Mucosa of rectum (tissue), 2 donors: ENCODE results near the gene GBX1.

Source experiments
- H3K27ac ChIP-seq, 2 donors: one replicate each; pipeline ENCODE4 v1.7.0; 2013; ENCODE audit warnings: inconsistent platforms in 2 of 2, low read depth in 2 of 2, low read length in 2 of 2
- H3K27me3 ChIP-seq, 2 donors: one replicate each; pipeline ENCODE4 v1.7.0; 2013; ENCODE audit warnings: low read length in 2 of 2; ENCODE audit not compliant: control insufficient read depth in 2 of 2, insufficient read depth in 2 of 2
- H3K36me3 ChIP-seq, 2 donors: one replicate each; pipeline ENCODE4 v1.7.0; 2013; ENCODE audit warnings: low read length in 2 of 2; ENCODE audit not compliant: control insufficient read depth in 2 of 2, insufficient read depth in 2 of 2
- H3K4me1 ChIP-seq, 2 donors: one replicate each; pipeline ENCODE4 v1.7.0; 2013; ENCODE audit warnings: low read length in 2 of 2, mild to moderate bottlenecking in 1 of 2; ENCODE audit not compliant: control insufficient read depth in 2 of 2, insufficient read depth in 2 of 2
- H3K4me3 ChIP-seq, 2 donors: one replicate each; pipeline ENCODE4 v1.7.0; 2013; ENCODE audit warnings: low read length in 2 of 2
- H3K9ac ChIP-seq, 2 donors: one replicate each; pipeline ENCODE4 v1.7.0; 2013; ENCODE audit warnings: low read length in 2 of 2, low read depth in 1 of 2, mild to moderate bottlenecking in 1 of 2
- H3K9me3 ChIP-seq, 2 donors: one replicate each; pipeline ENCODE4 v1.7.0; 2013; ENCODE audit warnings: low read length in 2 of 2; ENCODE audit not compliant: control insufficient read depth in 2 of 2
- donor health status: healthy.
- donor health status: Normal muscosa, but diverticular disease.

GBX1 gene

DNA sequence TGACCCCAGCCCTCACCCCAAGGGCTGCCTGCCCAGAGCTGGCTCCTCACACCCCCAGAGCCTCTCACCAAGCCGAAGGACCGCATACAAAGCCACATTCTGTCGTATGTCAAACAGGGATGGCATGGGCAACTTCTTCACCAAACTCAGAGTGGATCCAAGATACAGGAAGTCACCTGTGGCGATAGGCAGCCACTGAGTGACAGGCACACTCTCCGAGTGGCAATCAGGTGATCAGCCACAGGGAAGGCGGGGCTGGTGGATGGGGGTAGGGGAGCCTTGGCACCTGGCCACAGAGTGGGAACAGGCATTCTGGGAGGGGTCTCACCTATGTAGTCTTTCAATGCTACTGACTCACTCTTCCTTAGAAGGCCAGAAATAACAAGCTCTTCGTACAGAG lies 26.7 kb upstream of the GBX1 start:
- no peaks in the 10 kb centered on the region for H3K36me3 ChIP-seq
- no peaks in the 10 kb centered on the region for H3K9me3 ChIP-seq
- H3K4me1 ChIP-seq, result no peaks in the 10 kb centered on the region
- no peak overlapping the region for H3K9ac ChIP-seq
- H3K4me3 ChIP-seq, result no peak overlapping the region
- no peak overlapping the region for H3K27ac ChIP-seq
- peaks cover 6 to 21% of the 10 kb centered on the region in 2 donors for H3K27me3 ChIP-seq

DNA sequence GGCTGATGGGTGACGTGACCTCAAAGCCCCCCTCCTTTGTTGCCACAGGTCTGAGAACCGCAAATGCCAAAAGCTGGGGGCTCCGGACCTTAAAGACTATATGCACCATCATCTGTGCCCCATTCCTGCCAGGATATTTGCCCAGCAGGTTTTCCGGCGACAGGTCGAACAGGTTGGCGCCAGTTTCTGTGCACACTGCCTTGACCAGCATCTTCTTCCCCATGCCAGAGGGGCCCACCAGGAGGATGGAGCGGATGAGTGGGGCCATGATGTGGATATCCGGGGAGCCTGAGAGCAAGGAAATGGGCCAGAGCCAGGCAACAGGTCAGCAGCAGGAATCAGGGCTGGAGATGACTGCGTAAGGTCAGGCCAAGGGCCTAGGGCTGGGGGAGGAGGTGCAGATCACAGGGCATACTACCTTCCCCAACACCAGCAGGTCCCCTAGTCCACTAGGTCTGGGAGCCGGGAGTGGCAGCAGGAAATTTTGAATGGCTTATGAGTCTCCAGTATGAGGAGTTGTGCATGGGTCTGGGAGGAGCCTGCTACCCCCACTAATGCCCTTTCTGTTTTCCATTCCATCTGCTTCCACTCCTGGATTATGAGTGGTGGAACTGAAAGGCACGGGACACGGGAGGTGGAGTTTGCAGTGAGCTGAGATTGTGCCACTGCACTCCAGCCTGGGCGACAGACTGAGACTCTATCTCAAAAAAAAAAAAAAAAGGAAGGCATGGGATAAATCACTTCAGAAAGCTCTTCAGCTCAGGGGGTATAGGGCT lies 25.9 kb upstream of the GBX1 start:
- Histone ChIP-seq H3K4me1 (no peaks in the 10 kb centered on the region), H3K27ac (no peak overlapping the region), H3K9me3 (no peaks in the 10 kb centered on the region), H3K4me3 (no peak overlapping the region), H3K9ac (no peak overlapping the region), H3K27me3 (peaks cover 6 to 21% of the 10 kb centered on the region in 2 donors), H3K36me3 (no peaks in the 10 kb centered on the region)

DNA sequence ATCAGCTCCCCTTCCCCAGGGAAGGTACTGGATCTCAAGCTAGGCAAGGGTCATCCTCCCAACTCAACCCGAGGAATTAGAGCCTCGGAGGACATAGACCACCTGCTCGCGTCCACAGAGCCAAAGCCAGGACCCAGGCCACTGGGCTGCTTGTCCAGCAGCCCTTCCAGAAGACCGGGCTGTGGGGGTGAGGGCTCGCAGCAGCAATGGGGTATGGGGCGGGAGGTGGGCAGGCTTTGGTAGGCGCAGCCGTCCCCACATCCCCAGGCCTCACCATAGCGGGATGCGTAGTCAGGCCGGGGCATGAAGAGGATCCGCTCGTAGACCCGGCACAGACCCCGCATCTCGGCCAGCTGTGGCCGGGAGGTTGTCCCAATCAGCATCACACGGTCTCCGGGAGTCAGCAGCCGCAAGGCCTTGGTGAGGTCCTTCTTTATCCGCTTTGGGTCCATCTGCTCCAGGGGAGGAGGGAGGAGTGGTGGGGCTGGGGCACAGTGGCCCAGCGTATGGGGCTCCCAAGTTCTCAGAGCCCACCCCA lies 24.6 kb upstream of the GBX1 start:
- H3K27ac ChIP-seq, result no peak overlapping the region

DNA sequence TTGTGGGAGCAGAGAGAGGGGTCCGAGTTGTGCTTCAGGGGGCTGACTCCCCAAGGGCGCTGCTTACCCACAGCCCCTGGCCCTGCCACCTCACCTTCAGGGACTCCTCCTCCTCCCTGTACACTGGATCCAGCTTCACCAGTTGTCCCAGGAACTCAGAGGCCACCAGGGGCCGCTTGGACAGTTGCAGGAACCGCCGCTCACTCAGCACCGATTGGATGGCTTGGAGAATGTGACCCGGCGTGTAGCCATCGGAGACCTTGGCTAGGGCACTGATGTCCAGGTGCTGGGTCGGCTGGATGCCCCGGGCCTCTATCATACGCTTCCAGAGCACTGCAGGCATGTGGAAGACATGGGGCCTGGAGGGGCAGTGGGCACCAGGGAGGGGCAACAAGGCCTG lies 24.1 kb upstream of the GBX1 start:
- Histone ChIP-seq H3K4me1 (no peaks in the 10 kb centered on the region), H3K27ac (no peak overlapping the region), H3K4me3 (no peak overlapping the region), H3K9me3 (no peaks in the 10 kb centered on the region), H3K27me3 (peaks cover 6 to 18% of the 10 kb centered on the region in 2 donors), H3K9ac (no peak overlapping the region), H3K36me3 (no peaks in the 10 kb centered on the region)

More for the DNA sequence above, 24.6 kb upstream of the GBX1 start:
- Histone ChIP-seq H3K27me3 (peaks cover 6 to 18% of the 10 kb centered on the region in 2 donors), H3K4me1 (no peaks in the 10 kb centered on the region), H3K9me3 (no peaks in the 10 kb centered on the region), H3K36me3 (no peaks in the 10 kb centered on the region), H3K9ac (no peak overlapping the region), H3K4me3 (no peak overlapping the region)

DNA sequence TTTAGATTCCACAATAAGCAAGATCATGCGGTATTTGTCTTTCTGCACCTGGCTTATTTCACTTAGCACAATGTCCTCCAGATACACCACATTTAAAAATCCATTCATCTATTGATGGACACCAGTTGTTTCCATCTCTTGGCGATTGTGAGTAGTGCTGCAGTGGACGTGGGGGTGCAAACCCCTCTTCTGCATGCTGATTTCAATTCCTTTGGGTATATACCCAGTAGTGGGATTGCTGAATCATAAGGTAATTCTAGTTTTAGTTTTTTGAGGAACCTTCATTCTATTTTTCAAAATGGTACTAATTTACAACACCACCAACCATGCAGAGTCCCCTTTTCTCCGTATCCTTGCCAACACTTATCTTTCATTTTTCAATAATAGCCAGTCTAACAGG lies 21.5 kb upstream of the GBX1 start:
- Histone ChIP-seq H3K4me3 (no peak overlapping the region), H3K9ac (no peak overlapping the region), H3K9me3 (no peaks in the 10 kb centered on the region), H3K4me1 (no peaks in the 10 kb centered on the region), H3K27ac (no peak overlapping the region), H3K36me3 (no peaks in the 10 kb centered on the region), H3K27me3 (peaks cover 0 to 3% of the 10 kb centered on the region in 2 donors)

DNA sequence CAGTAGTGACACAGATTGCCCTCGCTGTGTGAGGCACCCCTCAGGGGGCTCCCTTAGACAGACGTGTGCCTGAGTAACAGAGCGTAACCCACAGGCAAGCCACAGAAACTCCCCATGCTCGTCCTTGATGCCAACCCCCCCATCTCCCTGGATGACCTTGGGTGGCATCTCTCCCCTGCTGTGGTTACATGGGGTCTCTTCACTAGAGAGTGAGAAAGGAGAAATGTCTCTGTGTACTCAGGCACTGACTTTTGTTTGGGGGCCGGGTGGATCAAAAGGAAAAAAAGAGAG lies 20.7 kb upstream of the GBX1 start:
- Histone ChIP-seq H3K4me1 (no peaks in the 10 kb centered on the region), H3K4me3 (no peak overlapping the region), H3K9me3 (no peaks in the 10 kb centered on the region), H3K9ac (no peak overlapping the region), H3K27me3 (peaks cover 0 to 3% of the 10 kb centered on the region in 2 donors), H3K36me3 (no peaks in the 10 kb centered on the region), H3K27ac (no peak overlapping the region)

DNA sequence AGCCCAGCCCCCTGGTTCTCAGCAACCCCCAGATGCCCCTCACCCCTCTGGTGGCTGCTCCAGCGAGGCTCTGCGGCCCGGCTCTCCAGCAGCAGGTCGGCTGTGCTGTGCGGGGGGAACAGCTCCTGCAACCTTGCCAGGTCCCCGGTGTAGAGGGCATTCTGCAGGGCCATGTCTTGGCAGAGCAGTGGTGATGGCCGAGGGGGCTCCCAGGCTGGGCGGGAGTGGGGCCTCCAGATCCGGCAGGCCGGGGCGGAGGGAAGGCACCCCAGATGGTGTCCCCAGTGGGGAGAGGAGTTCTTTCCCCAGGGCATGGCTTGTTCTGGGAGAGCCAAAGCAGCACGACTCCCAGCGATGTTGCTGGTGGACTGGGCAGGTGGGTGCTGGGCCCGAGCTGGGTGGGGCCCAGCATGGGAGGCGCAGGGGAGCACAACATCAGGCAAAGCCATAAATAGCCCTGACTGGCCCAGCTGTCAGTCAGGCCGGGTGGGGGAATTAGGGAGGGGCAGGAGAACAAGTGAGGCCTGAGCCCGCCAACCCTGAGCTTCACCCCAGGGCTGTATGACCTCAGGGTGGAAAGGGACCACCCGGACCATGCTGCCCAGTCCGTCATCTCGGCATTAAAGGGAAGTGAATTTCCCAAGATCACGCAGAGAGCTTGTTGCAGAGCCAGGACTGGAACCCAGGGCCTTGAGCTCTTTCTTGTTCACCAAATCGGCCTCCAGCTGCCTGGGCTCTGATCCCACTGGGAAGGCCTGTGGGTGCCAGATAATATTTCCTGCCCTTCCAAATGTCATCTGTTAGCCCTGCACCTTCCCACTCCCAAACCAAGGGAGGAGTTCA lies 20.1 kb upstream of the GBX1 start:
- Histone ChIP-seq H3K4me3 (no peak overlapping the region), H3K9ac (no peak overlapping the region), H3K4me1 (no peaks in the 10 kb centered on the region), H3K27me3 (peaks cover 0 to 3% of the 10 kb centered on the region in 2 donors), H3K36me3 (no peaks in the 10 kb centered on the region), H3K9me3 (no peaks in the 10 kb centered on the region), H3K27ac (no peak overlapping the region)

DNA sequence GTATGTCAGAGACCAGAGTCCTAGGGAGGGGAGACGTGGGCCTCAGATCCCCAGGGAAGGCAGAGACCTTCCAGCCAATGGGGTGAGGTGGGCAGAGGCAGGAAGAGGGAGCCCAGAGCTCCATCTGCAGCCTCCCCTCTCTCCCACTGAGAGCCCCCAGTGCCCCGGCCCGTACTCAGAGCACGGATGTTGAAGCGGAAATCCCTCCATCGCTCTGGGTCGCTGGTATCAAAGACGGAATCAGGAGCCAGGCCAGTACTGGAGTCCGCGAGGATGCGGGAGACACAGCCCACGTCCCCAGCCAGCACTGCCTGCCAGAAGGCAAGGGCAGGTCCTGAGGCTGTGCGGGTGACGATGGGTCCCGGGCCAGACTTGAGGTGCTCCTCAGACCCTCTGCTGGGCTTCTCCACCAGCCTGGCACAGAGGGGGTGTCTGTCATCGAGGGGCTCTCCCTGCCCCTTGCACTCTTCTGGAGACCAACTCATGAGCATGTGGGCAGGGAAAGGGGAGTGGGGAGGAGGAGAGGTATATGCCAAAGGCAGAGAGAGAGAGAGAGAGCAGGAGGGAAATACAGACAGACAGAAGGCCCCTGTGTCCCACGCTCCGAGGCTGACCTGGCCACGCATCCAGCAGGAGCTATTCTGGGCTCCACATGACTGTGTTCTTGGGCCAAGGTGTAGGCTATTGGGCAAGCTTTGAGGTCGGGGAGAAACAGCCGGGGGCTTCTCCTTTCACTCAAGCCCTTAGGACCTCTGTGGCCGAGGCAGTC lies 19.3 kb upstream of the GBX1 start, which contains the start of gene ASB10:
ASB10 (minus strand) TSS at position 611 of the 769 bp plus-strand sequence; CDS start at position 491, 120 bp downstream.
- Histone ChIP-seq H3K27ac (no peak within 1 kb of the TSS), H3K4me1 (no peaks in the 10 kb centered on the region), H3K27me3 (peaks cover 0 to 7% of the 10 kb centered on the region in 2 donors), H3K9me3 (no peaks in the 10 kb centered on the region), H3K9ac (no peak within 1 kb of the TSS), H3K4me3 (no peak within 1 kb of the TSS), H3K36me3 (no peaks in the 10 kb centered on the region)

DNA sequence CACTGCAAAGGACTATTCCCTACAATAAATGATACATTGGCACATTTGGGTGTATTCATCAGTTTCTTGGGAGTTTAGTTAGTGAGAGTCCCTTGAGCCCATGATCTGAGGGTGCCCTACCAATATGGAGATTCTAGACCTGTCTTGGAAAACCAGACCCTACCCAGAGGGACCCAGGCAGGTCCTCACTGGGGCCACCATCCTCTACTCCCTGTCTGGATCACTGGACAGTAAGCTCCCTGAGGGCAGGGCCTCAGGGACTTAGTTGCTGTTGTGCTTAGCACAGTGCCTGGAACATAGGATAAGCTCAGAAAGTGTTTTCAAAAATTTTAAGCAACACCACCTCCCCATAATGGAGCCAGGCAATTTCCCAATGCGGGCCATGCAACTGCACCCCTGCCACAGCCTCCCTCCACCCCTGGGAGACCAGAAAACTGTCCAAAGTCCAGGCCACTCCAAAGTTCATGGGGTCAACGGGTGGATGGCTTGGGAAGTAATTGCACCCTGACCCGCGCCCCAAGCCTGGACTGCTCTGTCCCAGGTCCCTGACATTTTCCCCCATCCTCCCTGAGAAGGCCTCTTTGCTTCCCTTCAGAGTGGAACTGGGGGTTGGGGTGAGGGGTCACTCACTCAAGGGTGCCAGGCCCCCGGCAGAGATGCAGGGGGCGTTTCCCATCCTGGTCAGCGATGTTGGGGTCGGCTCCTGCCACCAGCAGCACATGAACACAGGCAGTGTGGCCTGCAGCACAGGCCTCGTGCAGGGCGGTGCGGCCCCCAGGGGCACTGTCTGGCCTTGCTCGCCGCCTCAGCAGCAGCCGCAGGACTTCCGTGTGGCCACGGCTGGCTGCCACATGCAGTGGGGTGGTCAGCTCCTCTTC lies 18.5 kb upstream of the GBX1 start:
- no peak overlapping the region for H3K9ac ChIP-seq
- no peak overlapping the region for H3K4me3 ChIP-seq
- no peaks in the 10 kb centered on the region for H3K9me3 ChIP-seq
- no peak overlapping the region for H3K27ac ChIP-seq
- H3K27me3 ChIP-seq, result peaks cover 0 to 7% of the 10 kb centered on the region in 2 donors
- no peaks in the 10 kb centered on the region for H3K4me1 ChIP-seq
- no peaks in the 10 kb centered on the region for H3K36me3 ChIP-seq
